GM18502 (cell line): ENCODE results near the gene RAB3C.
"Not testable (repeated sequence)": the region's sequence is repeated elsewhere in the genome, so short reads cannot be mapped to it uniquely, and the experiment has no call there.

ENCODE experiments used
- ATAC-seq: cut with Tn5 transposase; IDR thresholded peaks from one replicate; pipeline ENCODE4 v1.9.1; 2021; ENCODE audit warnings: mild to moderate bottlenecking; ENCODE audit not compliant: unreplicated experiment, poor library complexity

RAB3C gene

GRCh38 chr5:58671155-58671554 lies 88.3 kb downstream of the RAB3C start:
- no peak for ATAC-seq

- ATAC-seq, result no peak
Observed at GRCh38 chr5:58672521-58672920, 89.6 kb downstream of the RAB3C start.

- no peak for ATAC-seq
Observed at GRCh38 chr5:58674070-58674469, 91.2 kb downstream of the RAB3C start.

GRCh38 chr5:58674711-58675110 lies 91.8 kb downstream of the RAB3C start:
- ATAC-seq, result no peak

- ATAC-seq, result no peak
Observed at GRCh38 chr5:58675341-58675740, 92.5 kb downstream of the RAB3C start.

GRCh38 chr5:58677650-58678049 lies 94.8 kb downstream of the RAB3C start:
- ATAC-seq, result no peak

- ATAC-seq, result no peak
Observed at GRCh38 chr5:58680503-58680902, 97.6 kb downstream of the RAB3C start.

- ATAC-seq, result no peak
Observed at GRCh38 chr5:58681943-58682342, 99.1 kb downstream of the RAB3C start.

- ATAC-seq, result no peak
Observed at GRCh38 chr5:58683567-58683966, 100.7 kb downstream of the RAB3C start.

- no peak for ATAC-seq
Observed at GRCh38 chr5:58687079-58687478, 104.2 kb downstream of the RAB3C start.

- no peak for ATAC-seq
Observed at GRCh38 chr5:58687595-58687994, 104.7 kb downstream of the RAB3C start.

- not testable (repeated sequence) for ATAC-seq
Observed at GRCh38 chr5:58699088-58699761, 116.3 kb downstream of the RAB3C start.

GRCh38 chr5:58699762-58700118 lies 116.9 kb downstream of the RAB3C start:
- ATAC-seq, result no peak

- ATAC-seq, result no peak
Observed at GRCh38 chr5:58703925-58704555, 121.2 kb downstream of the RAB3C start.

GRCh38 chr5:58706736-58707135 lies 123.9 kb downstream of the RAB3C start:
- ATAC-seq, result no peak

GRCh38 chr5:58708456-58708855 lies 125.6 kb downstream of the RAB3C start:
- no peak for ATAC-seq

GRCh38 chr5:58710425-58710824 lies 127.5 kb downstream of the RAB3C start:
- ATAC-seq, result not testable (repeated sequence)

GRCh38 chr5:58710871-58711270 lies 128.0 kb downstream of the RAB3C start:
- ATAC-seq, result no peak

GRCh38 chr5:58711965-58712364 lies 129.1 kb downstream of the RAB3C start:
- no peak for ATAC-seq

GRCh38 chr5:58714046-58714445 lies 131.2 kb downstream of the RAB3C start:
- ATAC-seq, result no peak

GRCh38 chr5:58715997-58716656 lies 133.3 kb downstream of the RAB3C start:
- no peak for ATAC-seq

- no peak for ATAC-seq
Observed at GRCh38 chr5:58716713-58717112, 133.8 kb downstream of the RAB3C start.
